RPMI7951 (cell line): ENCODE measurements around the gene PSKH1. TPM values are rescaled to one million over a fixed set of nuclear protein-coding genes. Genes with fewer than 3 reads are reported as not detected.

Experiments
- DNase-seq: peaks from one replicate; pipeline ENCODE4 v3.0.0-alpha.2; 2012; ENCODE audit warnings: low read depth
- total RNA-seq: library from RNA; depleted of rRNA; stranded (reverse); fragments of >200 nt; shearing (Covaris generic); gene quantifications from 2 replicates; pipeline ENCODE4 v1.2.3, GENCODE V29; 2014

PSKH1 gene
- total RNA-seq, 1 experiment from 2014 or later = 5.5 TPM

- DNase-seq = peak; percentile 64
Measured at GRCh38 chr16:67865318-67865717, 27.7 kb upstream of the PSKH1 start.

- no peak for DNase-seq
Measured at GRCh38 chr16:67868290-67868689, 24.8 kb upstream of the PSKH1 start.

- DNase-seq = no peak
Measured at GRCh38 chr16:67869653-67870052, 23.4 kb upstream of the PSKH1 start.

- no peak for DNase-seq
Measured at GRCh38 chr16:67871256-67871655, 21.8 kb upstream of the PSKH1 start.

- no peak for DNase-seq
Measured at GRCh38 chr16:67872131-67872630, 20.9 kb upstream of the PSKH1 start.

GRCh38 chr16:67872631-67873434 is 20.2 kb upstream of the PSKH1 start, which contains the start of gene EDC4:
TSS of gene EDC4 (plus strand) at chr16:67873052. CDS start at chr16:67873262, 210 bp downstream.
- DNase-seq = peak; percentile 82

GRCh38 chr16:67873435-67874370 is 19.4 kb upstream of the PSKH1 start:
- no peak for DNase-seq

- DNase-seq = no peak
Measured at GRCh38 chr16:67874372-67874771, 18.7 kb upstream of the PSKH1 start.

- DNase-seq = no peak
Measured at GRCh38 chr16:67877064-67877463, 16.0 kb upstream of the PSKH1 start.

GRCh38 chr16:67878232-67878631 is 14.8 kb upstream of the PSKH1 start:
- no peak for DNase-seq

- DNase-seq = no peak
Measured at GRCh38 chr16:67878846-67879245, 14.2 kb upstream of the PSKH1 start.

- DNase-seq = no peak
Measured at GRCh38 chr16:67879462-67879861, 13.6 kb upstream of the PSKH1 start.

GRCh38 chr16:67879936-67880335 is 13.1 kb upstream of the PSKH1 start:
- DNase-seq = no peak

- no peak for DNase-seq
Measured at GRCh38 chr16:67880584-67880983, 12.5 kb upstream of the PSKH1 start.

GRCh38 chr16:67881621-67882161 is 11.4 kb upstream of the PSKH1 start:
- no peak for DNase-seq

- DNase-seq = peak; percentile 58
Measured at GRCh38 chr16:67882374-67883145, 10.5 kb upstream of the PSKH1 start.

GRCh38 chr16:67883146-67883871 is 9.7 kb upstream of the PSKH1 start:
- no peak for DNase-seq

GRCh38 chr16:67883872-67884261 is 9.2 kb upstream of the PSKH1 start:
- peak; percentile 27 for DNase-seq

GRCh38 chr16:67884684-67885083 is 8.4 kb upstream of the PSKH1 start, which contains the start of gene NRN1L:
TSS of gene NRN1L (plus strand) at chr16:67884885. CDS start at chr16:67884904, 19 bp downstream.
- peak; percentile 14 for DNase-seq

GRCh38 chr16:67885545-67885944 is 7.5 kb upstream of the PSKH1 start:
- DNase-seq = no peak

GRCh38 chr16:67885976-67886375 is 7.1 kb upstream of the PSKH1 start:
- DNase-seq = no peak
